ENCODE data around the gene APC2.
A peak's percentile ranks its signal among the peaks of the same experiment; 100 is the strongest.
"Not testable (repeated sequence)": the region's sequence is repeated elsewhere in the genome, so short reads cannot be mapped to it uniquely, and the experiment has no call there.

Gene APC2

DNA sequence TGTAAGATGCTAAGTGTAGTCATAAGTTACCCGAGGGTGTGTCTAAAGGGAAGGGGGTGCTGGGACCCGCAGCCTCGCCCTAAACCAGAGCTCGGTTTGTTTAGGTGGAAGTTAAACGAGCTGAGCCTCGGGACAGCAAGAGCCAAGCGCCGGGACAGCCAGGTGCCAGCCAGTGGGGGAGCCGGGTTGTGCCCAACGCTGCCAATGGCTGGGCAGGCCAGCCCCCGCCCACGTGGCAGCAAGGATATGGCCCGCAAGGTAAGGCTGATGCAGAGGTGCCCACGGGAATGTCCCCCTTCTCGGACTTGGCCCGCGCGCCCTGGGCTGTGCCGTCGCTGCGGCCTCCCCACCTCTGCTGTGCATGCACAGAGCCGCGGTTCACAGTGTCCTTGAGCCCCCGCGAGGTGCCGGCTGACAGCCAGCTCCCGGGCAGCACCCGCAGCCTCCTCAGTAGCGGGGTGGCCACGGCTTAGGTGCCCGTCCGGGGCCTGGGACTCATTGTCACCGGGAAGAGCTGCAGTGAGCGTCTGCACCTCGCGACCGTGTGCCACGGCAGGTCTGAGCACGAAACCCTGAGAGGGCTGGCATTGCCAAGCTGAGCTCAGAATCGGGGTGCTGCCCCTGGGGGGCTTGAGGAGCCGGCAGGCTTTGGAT is 21.1 kb upstream of the APC2 start:
- DNase-seq (ENCODE audit: low spot score), result no peak

DNA sequence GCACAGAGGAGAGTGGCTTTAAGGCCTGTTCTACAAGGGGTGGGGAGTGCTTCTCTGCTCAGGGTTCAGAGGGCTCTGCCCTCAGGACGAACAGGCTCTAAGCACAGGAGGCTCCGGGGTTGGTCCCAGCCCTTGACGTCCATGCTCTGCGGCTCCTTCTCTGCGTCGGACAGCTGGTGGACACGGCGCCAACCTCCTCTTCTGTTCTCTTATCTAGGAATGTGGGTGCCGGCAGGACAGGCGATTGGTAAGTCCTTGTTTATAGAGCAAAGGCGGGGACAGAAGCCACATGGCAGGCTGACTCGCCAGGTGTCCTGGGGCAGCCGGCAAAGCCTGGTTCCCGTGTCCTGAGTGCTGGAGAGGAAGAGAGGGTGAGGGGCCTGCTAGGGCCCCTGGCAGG is 20.2 kb upstream of the APC2 start:
- no peak for DNase-seq (ENCODE audit: low spot score)

DNA sequence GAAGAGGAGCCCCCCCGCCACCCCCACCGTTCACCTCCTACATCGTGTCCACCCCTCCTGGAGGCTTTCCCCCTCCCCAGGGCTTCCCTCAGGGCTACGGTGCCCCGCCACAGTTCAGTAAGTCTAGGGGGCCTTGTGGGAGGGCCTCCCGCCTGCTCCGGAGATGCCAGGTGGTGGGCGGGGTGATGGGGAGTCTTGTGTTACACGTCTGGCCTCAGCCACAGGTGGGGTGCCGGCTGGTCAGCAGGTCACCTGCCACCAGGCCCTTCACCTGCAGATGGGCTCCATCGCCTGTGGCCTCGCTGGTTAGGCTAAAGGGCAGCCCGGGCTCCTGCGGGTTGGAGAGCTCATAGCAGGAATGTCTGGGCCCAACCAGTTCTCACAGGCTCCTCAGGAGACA is 19.7 kb upstream of the APC2 start:
- no peak for DNase-seq (ENCODE audit: low spot score)

DNA sequence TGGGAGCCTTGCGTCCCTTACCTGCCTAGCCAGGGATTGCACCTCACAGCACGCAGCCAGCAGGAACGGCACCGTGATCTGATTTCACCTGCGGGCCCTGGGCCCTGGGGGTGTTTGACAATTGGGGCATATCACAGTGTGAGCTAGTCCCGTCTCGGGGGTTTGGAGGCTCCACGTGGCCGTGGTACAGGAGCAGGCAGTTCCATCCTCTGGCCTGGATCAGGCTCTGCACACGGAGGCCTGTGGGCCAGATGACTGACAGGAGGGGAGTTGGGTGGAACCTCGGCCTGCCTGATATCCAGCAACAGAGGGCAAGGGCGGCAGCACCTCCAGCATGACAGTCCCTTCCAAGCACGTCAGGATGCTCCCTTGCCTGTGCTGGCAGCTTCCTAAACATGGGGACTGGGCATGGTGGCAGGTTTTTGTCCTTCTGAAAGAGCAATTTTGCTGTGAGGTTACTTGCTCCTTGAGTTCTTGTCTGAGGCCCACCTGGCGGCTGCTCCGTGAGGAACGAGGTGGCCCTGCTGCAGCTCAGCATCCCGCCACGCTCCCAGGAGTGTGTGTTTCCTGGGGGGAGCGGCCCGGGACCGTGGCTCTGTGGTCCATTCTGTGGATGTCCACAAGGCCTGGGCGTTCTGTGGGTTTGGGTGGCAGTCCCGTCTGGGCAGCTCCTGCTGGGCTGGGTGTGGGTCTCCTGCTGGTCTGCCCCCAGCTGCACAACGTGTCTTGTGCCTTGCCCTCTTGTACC is 18.0 kb upstream of the APC2 start:
- no peak for DNase-seq (ENCODE audit: low spot score)

DNA sequence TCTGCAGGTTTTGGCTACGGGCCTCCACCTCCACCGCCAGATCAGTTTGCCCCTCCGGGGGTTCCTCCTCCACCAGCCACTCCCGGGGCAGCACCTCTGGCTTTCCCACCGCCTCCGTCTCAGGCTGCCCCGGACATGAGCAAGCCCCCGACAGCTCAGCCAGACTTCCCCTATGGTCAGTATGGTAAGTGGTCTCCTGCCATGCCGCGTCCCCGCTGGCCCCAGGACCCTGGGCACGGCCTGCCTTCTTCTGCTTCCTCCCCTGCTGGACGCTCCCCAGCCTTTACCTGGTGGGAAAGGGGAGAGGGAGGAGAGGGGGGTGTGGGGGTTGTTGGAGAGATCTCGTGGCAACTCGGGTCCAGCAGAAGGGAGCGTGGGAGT is 17.4 kb upstream of the APC2 start:
- DNase-seq (ENCODE audit: low spot score), result no peak

DNA sequence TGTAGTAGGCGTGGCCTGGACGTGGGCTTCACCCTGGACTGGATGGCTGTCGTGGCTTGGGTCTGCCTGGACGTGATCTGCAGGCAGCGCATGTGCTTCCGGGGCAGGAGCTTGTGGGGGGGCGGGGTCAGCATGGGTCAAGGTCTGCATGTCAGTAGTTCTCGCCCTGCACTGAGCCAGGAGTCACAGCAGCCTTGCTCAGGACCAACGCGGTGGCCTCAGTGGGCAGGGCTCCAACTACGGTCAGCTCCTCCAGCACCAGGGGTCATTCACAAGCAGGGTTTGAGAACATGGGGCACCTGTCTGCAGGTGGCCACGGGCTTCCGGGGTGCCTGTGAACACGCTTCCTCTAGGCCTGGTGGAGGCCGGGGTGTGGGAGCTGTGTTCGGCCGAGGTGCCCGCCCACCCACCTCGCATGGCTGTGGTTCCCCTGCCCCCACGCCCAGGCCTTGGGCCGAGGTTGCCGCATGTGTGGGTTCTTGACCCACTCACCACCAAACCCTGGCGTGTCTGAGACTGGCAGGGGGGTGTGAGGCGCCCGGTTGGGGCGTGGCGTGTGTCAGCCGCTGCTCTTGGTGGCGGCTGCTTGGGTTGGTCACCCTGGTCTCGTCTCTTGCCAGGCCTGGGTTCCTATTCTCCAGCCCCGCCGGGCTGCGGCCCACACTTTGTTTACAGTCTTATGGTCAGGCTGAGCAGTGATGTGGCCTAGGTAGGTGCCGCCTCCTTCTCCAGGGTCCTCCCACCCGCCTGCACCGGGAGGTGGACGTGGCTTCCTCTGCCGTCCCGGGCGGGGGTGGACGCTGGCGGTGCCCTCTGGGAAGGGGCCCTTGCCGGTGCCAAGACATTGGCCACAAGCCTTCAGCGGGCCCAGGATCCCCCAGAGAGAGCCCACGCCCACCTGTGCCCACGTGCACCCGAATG is 16.5 kb upstream of the APC2 start:
- DNase-seq (ENCODE audit: low spot score), result no peak

DNA sequence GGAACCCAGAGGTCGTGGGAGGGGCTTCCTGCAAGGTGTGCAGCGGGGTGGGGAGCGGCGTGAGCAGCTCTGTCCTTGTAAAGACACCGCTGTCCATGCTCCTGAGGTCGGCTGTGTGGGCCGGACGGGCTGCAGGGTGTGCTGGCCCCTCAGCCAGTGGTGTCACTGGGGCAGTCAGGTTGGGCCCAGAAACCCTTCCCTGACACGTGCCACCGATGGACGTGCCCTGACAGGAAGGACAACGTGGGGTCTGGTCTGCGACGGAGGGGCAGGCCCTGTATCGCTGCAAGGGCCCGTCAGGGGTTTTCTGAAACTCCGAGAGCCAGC is 15.9 kb upstream of the APC2 start:
- no peak for DNase-seq (ENCODE audit: low spot score)

DNA sequence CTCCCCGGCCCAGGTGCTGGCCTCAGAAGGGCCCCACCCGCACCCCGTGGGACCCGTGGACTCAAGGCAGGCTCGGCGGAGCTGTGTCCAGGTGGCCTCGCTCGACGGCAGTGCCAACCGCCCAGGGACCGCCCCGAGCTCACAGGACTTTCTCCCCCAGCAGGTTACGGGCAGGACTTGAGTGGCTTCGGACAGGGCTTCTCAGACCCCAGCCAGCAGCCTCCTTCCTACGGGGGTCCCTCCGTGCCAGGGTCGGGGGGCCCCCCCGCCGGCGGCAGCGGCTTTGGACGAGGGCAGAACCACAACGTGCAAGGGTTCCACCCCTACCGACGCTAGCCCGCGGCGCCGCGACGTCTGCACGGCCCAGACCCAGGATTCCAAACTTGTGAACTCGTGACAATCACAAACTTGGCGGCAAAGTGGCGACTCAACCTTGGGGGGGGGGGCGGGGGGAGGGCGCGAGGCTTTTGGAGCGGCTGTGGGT is 15.3 kb upstream of the APC2 start:
- no peak for DNase-seq (ENCODE audit: low spot score)

DNA sequence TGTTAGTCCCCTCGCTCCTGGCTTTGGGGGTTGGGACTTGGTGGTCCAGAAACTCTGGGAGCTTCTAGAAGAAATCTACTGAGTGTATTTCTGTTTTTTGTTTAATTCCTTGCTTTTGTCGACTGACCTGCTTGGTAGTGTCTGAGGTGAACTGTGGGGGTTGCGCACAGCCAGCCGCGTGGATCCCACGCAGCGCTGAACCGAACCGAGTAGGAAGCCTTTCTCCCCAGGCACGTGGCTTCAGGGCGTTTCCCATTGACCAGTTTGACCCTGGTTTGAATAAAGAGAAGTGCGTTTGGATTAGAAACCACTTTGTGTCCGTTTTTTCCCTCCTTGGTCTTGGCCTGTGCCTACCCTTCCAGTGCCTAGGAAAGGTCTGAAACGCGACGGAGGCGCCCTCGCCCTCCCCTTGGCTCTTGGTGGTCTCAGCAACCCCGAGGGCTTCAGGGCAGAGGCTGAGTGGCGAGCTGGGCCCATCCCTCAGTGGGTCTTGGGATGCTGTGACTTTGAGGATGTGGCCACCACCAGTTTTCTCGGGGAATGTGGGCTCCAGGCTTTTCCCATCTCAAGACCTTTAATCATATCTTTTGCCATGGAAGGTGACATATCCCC is 14.4 kb upstream of the APC2 start:
- no peak for DNase-seq (ENCODE audit: low spot score)

DNA sequence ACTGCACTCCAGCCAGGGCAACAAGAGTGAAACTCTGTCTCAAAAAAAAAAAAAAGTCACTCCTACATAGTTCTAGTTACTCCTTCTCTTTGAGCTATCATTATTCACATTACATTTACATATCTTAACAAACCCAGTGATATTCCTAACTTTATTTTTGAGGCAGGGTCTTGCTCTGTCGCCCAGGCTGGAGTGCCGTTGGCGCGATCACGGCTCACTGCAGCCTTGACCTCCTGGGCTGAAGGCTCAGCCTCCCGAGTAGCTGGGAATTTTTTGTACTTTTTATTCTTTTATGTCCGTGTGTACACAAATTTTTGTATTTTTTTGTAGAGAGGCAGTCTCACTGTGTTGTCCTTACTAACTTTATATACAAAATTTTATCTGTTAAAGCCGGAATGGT is 12.3 kb upstream of the APC2 start:
- DNase-seq (ENCODE audit: low spot score), result no peak

DNA sequence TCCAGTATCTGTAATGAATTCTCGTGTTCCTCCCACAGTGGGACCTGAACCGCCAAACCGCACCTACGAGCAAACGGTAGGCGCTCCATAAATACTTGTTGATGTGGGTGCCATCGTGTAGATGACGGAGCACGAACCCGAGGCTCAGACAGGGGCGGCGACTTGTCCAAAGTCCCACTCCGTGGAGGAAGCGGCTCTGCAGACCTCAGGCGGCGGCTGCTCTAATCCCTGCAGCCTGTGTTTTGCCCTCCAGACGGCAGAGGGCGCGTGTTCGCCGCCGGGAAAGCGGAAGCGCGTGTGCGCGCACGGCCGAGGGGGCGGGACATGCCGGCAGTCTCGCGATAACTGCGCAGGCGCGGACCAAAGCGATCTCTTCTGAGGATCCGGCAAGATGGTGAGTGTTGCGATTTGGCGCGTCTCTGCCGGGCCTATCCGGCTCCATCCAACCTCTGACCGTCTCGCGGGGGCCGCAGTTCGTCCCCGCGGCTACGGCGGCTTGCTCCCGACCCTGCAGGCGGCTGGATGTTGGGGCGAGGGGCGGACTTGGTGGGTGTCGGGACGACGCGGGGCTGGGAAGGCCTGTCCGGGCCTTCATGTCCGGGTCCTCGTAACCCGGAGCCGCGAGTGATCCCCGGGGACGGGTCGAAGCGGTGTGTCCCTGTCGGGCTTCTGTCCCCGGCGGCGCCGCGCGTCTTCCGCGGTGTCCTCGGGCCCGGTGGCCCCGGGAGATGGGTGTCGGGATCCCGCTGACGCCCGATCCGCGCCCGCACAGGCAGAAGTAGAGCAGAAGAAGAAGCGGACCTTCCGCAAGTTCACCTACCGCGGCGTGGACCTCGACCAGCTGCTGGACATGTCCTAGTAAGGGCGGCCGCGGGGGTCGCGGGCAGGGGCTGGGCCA is 11.6 kb upstream of the APC2 start, which contains the start of gene RPS15:
Gene RPS15 (plus strand): TSS at position 362 of the 898 bp plus-strand sequence. CDS start 30 bp downstream, at position 392.
- peak; percentile 97 for DNase-seq (ENCODE audit: low spot score)

DNA sequence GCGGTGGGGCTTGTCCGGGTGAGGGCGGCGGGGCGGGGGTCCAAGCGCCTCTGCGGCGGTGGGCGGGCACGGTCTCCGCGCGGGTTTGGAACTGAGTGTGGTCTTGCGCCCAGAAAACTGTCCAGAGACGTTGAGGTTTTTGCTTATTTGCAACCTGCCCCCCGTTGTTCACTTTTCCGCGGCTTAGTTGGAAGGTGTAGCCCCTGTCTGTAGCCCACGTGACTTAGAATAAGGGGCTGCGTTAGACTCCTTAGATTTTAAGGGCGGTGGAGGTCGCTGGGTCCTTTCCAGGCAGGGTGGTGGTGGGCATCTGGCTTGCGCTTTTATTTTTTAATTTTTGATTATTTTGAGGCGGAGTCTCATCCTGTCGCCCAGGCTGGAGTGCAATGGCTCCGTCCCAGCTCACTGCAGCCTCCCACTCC is 11.0 kb upstream of the APC2 start:
- no peak for DNase-seq (ENCODE audit: low spot score)

DNA sequence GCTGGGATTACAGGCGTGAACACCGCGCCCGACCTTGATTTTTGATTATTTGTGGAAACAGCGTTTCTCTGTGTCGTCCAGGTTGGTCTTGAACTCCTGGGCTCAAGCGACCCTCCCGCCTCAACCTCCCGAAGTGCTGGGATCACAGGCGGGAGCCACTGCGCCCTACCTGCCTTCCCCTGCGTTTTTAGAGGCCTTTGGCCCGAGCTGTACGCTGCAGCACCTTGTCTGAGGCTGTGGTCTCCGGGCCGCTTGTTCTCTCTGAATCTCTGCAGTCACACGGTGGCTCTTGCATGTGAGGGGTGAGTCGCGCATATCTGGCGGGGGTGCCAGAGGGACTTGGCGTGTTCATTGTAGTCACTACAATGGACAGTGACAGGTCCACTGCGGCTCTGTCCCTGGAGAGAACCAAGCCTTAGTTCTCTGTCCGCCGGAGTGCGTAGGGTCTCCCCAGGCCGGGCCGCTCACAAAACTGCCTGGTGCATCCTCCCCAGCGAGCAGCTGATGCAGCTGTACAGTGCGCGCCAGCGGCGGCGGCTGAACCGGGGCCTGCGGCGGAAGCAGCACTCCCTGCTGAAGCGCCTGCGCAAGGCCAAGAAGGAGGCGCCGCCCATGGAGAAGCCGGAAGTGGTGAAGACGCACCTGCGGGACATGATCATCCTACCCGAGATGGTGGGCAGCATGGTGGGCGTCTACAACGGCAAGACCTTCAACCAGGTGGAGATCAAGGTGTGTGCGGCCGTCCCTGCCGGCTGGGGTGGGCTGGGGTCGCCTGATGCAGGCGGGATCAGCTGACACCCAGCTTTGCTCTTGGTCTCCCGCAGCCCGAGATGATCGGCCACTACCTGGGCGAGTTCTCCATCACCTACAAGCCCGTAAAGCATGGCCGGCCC is 10.2 kb upstream of the APC2 start:
- DNase-seq (ENCODE audit: low spot score), result not testable (repeated sequence)

DNA sequence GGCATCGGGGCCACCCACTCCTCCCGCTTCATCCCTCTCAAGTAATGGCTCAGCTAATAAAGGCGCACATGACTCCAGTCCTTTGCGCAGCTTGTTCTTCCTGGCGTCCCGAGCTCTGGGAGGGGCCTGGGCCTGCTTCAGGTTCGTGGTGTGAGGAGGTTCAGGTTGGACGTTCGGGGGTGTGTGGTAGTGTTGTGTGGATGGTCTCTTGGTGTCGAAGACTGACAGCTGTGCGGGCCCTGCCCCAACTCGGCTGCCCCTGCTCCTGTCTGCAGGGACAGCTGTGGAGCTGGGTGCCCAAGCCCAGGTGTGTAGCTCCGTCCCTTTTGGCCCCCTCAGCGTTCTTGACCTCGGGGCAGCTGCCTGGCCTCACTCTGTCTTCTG is 9.5 kb upstream of the APC2 start:
- no peak for DNase-seq (ENCODE audit: low spot score)

DNA sequence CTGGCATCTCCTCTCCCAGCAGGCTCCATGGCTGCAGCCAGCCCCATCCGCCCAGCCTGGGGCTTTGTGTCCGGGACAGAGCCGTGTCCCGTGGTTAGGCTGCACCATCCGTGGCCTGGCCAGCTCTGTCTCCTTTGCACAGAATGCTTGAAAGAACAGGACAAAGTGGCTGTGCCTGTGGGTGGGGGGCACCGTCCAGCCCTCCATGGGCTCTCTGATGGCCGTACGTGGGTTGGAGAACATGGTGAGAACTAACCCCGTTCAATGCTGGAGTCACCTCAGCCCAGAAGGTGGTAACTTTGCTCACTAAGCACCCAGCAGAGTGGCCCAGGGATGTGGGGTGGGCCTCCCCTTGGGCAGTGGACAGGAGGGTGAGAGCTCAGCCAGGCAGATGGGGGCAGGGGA is 8.9 kb upstream of the APC2 start:
- DNase-seq (ENCODE audit: low spot score), result no peak

DNA sequence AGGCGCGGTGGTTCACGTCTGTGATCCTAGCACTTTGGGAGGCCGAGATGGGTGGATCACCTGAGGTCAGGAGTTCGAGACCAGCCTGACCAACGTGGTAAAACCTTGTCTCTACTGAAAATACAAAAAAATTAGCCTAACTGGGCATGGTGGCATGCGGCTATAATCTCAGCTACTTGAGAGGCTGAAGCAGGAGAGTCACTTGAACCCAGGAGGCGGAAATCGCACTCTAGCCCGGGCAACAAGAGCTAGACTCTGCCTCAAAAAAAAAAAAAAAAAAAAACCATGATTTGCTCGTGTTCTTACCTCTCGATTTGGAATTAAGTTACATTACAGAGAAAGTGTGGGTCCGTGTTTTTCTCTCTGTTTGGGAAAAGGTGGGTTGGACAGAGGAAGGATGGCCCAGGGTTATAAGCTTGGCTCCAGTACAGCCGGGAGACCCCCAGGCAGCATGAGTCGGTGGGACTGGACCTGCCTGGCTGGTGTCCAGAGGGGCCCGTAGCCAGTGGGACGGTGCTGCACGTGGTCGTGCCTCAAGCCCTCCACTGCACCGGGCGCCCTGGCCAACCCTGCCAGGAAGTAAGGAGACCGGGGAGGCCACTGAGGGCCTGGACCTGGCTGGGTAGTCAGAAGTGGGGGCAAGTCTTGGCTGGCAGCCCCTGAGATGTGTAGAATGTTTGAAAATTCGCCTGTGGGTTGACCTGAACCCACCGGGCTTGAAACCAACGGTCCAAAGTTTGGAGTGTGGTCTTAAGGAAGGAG is 8.1 kb upstream of the APC2 start:
- DNase-seq (ENCODE audit: low spot score), result no peak

DNA sequence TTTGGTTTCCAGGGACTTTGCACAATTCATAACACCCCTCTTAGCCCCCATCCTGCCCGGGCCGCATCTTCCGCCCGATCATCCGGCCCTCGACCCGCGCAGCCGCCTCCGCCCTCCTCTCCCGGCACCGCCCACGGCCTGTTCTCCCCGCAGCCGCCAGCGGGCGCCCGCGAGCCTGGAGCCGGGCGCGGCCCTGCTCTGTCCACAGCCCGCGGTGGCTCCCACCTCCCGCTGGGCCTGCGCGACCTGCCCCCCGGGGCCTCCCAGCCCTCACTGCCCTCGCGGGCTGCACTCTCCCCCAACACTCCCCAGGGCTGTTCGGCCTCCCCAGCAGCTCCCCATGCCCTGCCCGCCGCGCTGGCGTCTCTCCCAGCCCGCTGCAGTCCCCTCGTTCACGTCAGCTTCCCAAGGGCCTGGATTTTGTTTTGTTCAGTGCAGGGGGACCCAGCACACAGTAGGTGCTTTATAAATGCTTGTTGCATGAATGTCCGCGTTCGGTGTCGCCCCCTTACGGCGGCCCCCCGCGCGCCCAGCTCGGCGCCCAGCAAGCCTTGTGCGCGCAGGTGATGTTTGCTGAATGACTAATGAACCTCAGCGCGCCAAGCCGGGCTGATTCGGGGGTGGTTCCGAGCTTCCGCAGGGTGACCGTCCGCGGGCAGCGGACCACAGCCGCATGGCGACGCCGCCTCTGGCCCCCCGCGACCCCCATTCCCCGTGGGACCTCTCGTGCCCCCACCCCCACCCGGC is 4.6 kb upstream of the APC2 start:
- DNase-seq (ENCODE audit: low spot score), result peak; percentile 82

DNA sequence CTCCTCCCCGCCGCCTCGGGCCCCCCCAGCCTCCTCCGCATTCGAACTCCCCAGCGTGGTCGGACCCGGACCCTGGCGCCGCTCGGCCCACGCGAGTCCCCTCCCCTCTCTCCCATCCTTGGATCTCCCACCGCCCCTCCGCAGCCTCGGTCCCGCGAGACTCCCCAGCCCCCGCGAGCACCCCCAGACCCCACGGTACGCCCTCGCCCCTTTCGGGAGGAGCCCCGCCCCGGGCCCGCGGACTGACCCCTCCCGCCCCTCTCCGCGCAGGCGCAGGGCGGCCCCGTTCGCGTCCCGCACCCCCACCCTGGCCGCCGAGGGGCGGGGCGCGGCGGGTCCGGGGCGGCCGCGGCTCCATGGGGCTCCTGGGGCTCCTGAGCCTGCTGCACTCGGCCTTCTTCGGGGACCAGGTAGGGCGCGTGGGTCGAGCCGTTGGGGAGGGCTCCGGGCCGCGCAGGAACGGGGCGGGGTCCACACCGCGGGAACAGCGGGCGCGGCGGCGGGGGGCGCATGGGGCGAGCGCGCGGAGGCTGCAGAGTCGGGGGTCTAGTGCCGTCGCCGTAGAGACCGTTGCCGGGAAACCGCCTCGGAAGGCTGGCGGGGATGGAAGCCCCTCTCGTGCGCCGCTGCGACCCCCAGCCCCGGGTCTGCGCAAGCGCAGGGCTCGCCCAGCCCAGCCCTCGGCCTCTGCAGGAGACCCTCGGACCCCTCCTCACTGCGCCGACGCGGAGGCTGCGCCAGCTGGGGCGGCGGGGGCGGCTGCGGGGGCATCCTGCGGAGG is 3.8 kb upstream of the APC2 start:
- DNase-seq (ENCODE audit: low spot score), result no peak

Measured in activated CD4-positive, alpha-beta T cell treated with anti-CD3 and anti-CD28 coated beads, Interleukin-2, Interleukin-4, amounts not matched to agents 100 ng/mL and 50 ng/mL, durations not matched to agents 16 hours and 8 hours (primary cell).